ENCODE measurements around the gene TP53TG5.
A peak's percentile ranks its signal among the peaks of the same experiment; 100 is the strongest.

The TP53TG5 gene

GRCh38 chr20:45415822-45416637 lies 37.9 kb upstream of the TP53TG5 start, which contains the start of gene PIGT:
Gene PIGT, plus strand, starts transcription at chr20:45416141. Its CDS starts 16 bp downstream, at chr20:45416157.
- TF ChIP-seq POU2F2 (IDR thresholded peaks at IDR 0.05; ENCODE audit: low read depth, low read length) (no peak), TAF1 (IDR thresholded peaks at IDR 0.05; ENCODE audit: low read depth, low read length) (peak; percentile 65), POLR2AphosphoS5 (IDR thresholded peaks at IDR 0.05; ENCODE audit: low read depth, low read length) (peak; percentile 86), POLR2A (IDR thresholded peaks at IDR 0.05; ENCODE audit: low read depth, low read length) (peak; percentile 92), PAX5 (IDR thresholded peaks at IDR 0.05; ENCODE audit: insufficient read depth, low read length, severe bottlenecking) (no peak), SPI1 (IDR thresholded peaks at IDR 0.05; ENCODE audit: low read depth, low read length) (peak; percentile 40)
- peak; percentile 89 for FAIRE-seq
- DNase-seq (ENCODE audit: insufficient read length, low spot score) = peak; percentile 70

- no peak for TF ChIP-seq POLR2A (IDR thresholded peaks at IDR 0.05; ENCODE audit: low read depth, low read length)
- no peak for TF ChIP-seq TAF1 (IDR thresholded peaks at IDR 0.05; ENCODE audit: low read depth, low read length)
- TF ChIP-seq POU2F2 (IDR thresholded peaks at IDR 0.05; ENCODE audit: low read depth, low read length) = no peak
- TF ChIP-seq POLR2AphosphoS5 (IDR thresholded peaks at IDR 0.05; ENCODE audit: low read depth, low read length) = no peak
- TF ChIP-seq SPI1 (IDR thresholded peaks at IDR 0.05; ENCODE audit: low read depth, low read length) = no peak
- TF ChIP-seq PAX5 (IDR thresholded peaks at IDR 0.05; ENCODE audit: insufficient read depth, low read length, severe bottlenecking) = no peak
- DNase-seq (ENCODE audit: insufficient read length, low spot score) (no peak), FAIRE-seq (no peak)
Measured at GRCh38 chr20:45413479-45413878, 35.4 kb upstream of the TP53TG5 start.

GRCh38 chr20:45412653-45413052 lies 34.5 kb upstream of the TP53TG5 start:
- FAIRE-seq = no peak

GRCh38 chr20:45410887-45411286 lies 32.8 kb upstream of the TP53TG5 start:
- DNase-seq (ENCODE audit: insufficient read length, low spot score) = no peak
- FAIRE-seq = no peak
- no peak for TF ChIP-seq TAF1 (IDR thresholded peaks at IDR 0.05; ENCODE audit: low read depth, low read length)
- TF ChIP-seq POU2F2 (IDR thresholded peaks at IDR 0.05; ENCODE audit: low read depth, low read length) = no peak
- no peak for TF ChIP-seq POLR2AphosphoS5 (IDR thresholded peaks at IDR 0.05; ENCODE audit: low read depth, low read length)
- TF ChIP-seq POLR2A (IDR thresholded peaks at IDR 0.05; ENCODE audit: low read depth, low read length) = no peak
- no peak for TF ChIP-seq SPI1 (IDR thresholded peaks at IDR 0.05; ENCODE audit: low read depth, low read length)
- no peak for TF ChIP-seq PAX5 (IDR thresholded peaks at IDR 0.05; ENCODE audit: insufficient read depth, low read length, severe bottlenecking)

More at GRCh38 chr20:45412653-45413052, 34.5 kb upstream of the TP53TG5 start:
- no peak for DNase-seq (ENCODE audit: insufficient read length, low spot score)
- TF ChIP-seq POU2F2 (IDR thresholded peaks at IDR 0.05; ENCODE audit: low read depth, low read length) = no peak
- no peak for TF ChIP-seq POLR2AphosphoS5 (IDR thresholded peaks at IDR 0.05; ENCODE audit: low read depth, low read length)
- TF ChIP-seq PAX5 (IDR thresholded peaks at IDR 0.05; ENCODE audit: insufficient read depth, low read length, severe bottlenecking) = no peak
- TF ChIP-seq POLR2A (IDR thresholded peaks at IDR 0.05; ENCODE audit: low read depth, low read length) = no peak
- TF ChIP-seq SPI1 (IDR thresholded peaks at IDR 0.05; ENCODE audit: low read depth, low read length) = no peak
- TF ChIP-seq TAF1 (IDR thresholded peaks at IDR 0.05; ENCODE audit: low read depth, low read length) = no peak

- no peak for FAIRE-seq
- TF ChIP-seq SPI1 (IDR thresholded peaks at IDR 0.05; ENCODE audit: low read depth, low read length) (no peak), PAX5 (IDR thresholded peaks at IDR 0.05; ENCODE audit: insufficient read depth, low read length, severe bottlenecking) (no peak), POLR2A (IDR thresholded peaks at IDR 0.05; ENCODE audit: low read depth, low read length) (no peak), TAF1 (IDR thresholded peaks at IDR 0.05; ENCODE audit: low read depth, low read length) (no peak), POU2F2 (IDR thresholded peaks at IDR 0.05; ENCODE audit: low read depth, low read length) (no peak), POLR2AphosphoS5 (IDR thresholded peaks at IDR 0.05; ENCODE audit: low read depth, low read length) (no peak)
- DNase-seq (ENCODE audit: insufficient read length, low spot score) = no peak
Measured at GRCh38 chr20:45409521-45410272, 31.6 kb upstream of the TP53TG5 start.

GRCh38 chr20:45408646-45409213 lies 30.6 kb upstream of the TP53TG5 start:
- FAIRE-seq (no peak), DNase-seq (ENCODE audit: insufficient read length, low spot score) (no peak)
- no peak for TF ChIP-seq TAF1 (IDR thresholded peaks at IDR 0.05; ENCODE audit: low read depth, low read length)
- TF ChIP-seq SPI1 (IDR thresholded peaks at IDR 0.05; ENCODE audit: low read depth, low read length) = no peak
- no peak for TF ChIP-seq POLR2A (IDR thresholded peaks at IDR 0.05; ENCODE audit: low read depth, low read length)
- no peak for TF ChIP-seq POLR2AphosphoS5 (IDR thresholded peaks at IDR 0.05; ENCODE audit: low read depth, low read length)
- TF ChIP-seq PAX5 (IDR thresholded peaks at IDR 0.05; ENCODE audit: insufficient read depth, low read length, severe bottlenecking) = no peak
- no peak for TF ChIP-seq POU2F2 (IDR thresholded peaks at IDR 0.05; ENCODE audit: low read depth, low read length)

- TF ChIP-seq POLR2AphosphoS5 (IDR thresholded peaks at IDR 0.05; ENCODE audit: low read depth, low read length) (no peak), SPI1 (IDR thresholded peaks at IDR 0.05; ENCODE audit: low read depth, low read length) (no peak), POLR2A (IDR thresholded peaks at IDR 0.05; ENCODE audit: low read depth, low read length) (no peak), POU2F2 (IDR thresholded peaks at IDR 0.05; ENCODE audit: low read depth, low read length) (no peak), PAX5 (IDR thresholded peaks at IDR 0.05; ENCODE audit: insufficient read depth, low read length, severe bottlenecking) (no peak), TAF1 (IDR thresholded peaks at IDR 0.05; ENCODE audit: low read depth, low read length) (no peak)
- no peak for FAIRE-seq
- DNase-seq (ENCODE audit: insufficient read length, low spot score) = no peak
Measured at GRCh38 chr20:45407783-45408645, 29.9 kb upstream of the TP53TG5 start, which contains the start of gene DBNDD2. Gene DBNDD2, plus strand, starts transcription at chr20:45408289. Its CDS starts 179 bp downstream, at chr20:45408468.

All from GM12891 (cell line).